Prostate gland (tissue), 2 donors: ENCODE data around the gene HAPLN3. TPM values are rescaled to one million over a fixed set of nuclear protein-coding genes. Genes with fewer than 3 reads are reported as not detected.
A peak's percentile ranks its signal among the peaks of the same experiment; 100 is the strongest.

ENCODE experiments used
- DNase-seq: peaks from one replicate; pipeline ENCODE4 v3.0.0-alpha.2; 2019; ENCODE audit warnings: low spot score
- H3K27ac ChIP-seq, 2 donors: fragments of 200-600 bp; sonication (generic); 2 replicates each; pipeline ENCODE4 v1.5.1; 2017 to 2019
- H3K27me3 ChIP-seq: fragments of 200-600 bp; sonication (generic); replicated peaks from 2 replicates; pipeline ENCODE4 v1.5.1; 2019; ENCODE audit not compliant: insufficient read depth
- H3K36me3 ChIP-seq, 2 donors: fragments of 200-600 bp; sonication (generic); 1 replicate in 1 of 2; 2 replicates in 1 of 2; pipeline versions ENCODE4 v1.5.1 to v1.8.1; 2017 to 2019
- H3K4me1 ChIP-seq: fragments of 200-600 bp; sonication (generic); replicated peaks from 2 replicates; pipeline ENCODE4 v1.5.1; 2019
- H3K4me3 ChIP-seq, 2 donors: fragments of 200-600 bp; sonication (generic); 2 replicates each; pipeline ENCODE4 v1.5.1; 2017 to 2019
- H3K9me3 ChIP-seq: fragments of 200-600 bp; sonication (generic); 2 replicates; pipeline ENCODE4 v1.5.1; 2017
- CTCF ChIP-seq, 4 experiments: fragments of 200-600 bp in 2 of 4; fragments of 450-650 bp in 2 of 4; sonication (generic) in 2 of 4; IDR thresholded peaks; 1 replicate in 3 of 4; 2 replicates in 1 of 4; pipeline ENCODE4 v1.5.1; 2016 to 2019; ENCODE audit warnings: antibody characterized with exemption in 4 of 4, mild to moderate bottlenecking in 2 of 4, moderate library complexity in 2 of 4
- POLR2A ChIP-seq: fragments of 450-650 bp; IDR thresholded peaks from one replicate; pipeline ENCODE4 v1.6.1; 2016; ENCODE audit warnings: antibody characterized with exemption, mild to moderate bottlenecking
- POLR2AphosphoS5 ChIP-seq: sonication (generic); formaldehyde crosslinking; IDR thresholded peaks from one replicate; pipeline ENCODE4 v1.6.1; 2017; ENCODE audit warnings: antibody characterized with exemption
- WGBS: methylation state at CpG from one replicate; pipeline ENCODE4 v1.1.5; 2018; 5-methylcytosine and 5-hydroxymethylcytosine counted together
- intact Hi-C: fragments of 100-400 bp; cut with DNase I; formaldehyde crosslinking; loops from one replicate; pipeline ENCODE4 v1.14.2; 2022
- total RNA-seq, 2 donors: library from RNA; depleted of rRNA; stranded (reverse); fragments of >200 nt; gene quantifications; one replicate each; pipeline ENCODE4 v1.1.0, GENCODE V29; 2016

HAPLN3 gene
- total RNA-seq, 2 donors from 2014 or later, result 2.7 to 5.6 TPM

- Histone ChIP-seq H3K36me3 (no peaks in the 10 kb centered on the region), H3K4me1 (no peaks in the 10 kb centered on the region), H3K4me3 (no peak overlapping the region), H3K27me3 (no peaks in the 10 kb centered on the region), H3K9me3 (no peaks in the 10 kb centered on the region), H3K27ac (no peak overlapping the region)
- intact Hi-C loops, result no loop called here
- TF ChIP-seq CTCF (IDR thresholded peaks at IDR 0.05) (peak in 1 of 4 experiments; percentile 30), POLR2AphosphoS5 (no peak)
- WGBS, result 72% methylated on average over 16 of the region's 18 CpGs
- DNase-seq, result no peak
Observed at GRCh38 chr15:88878720-88879184, 16.6 kb downstream of the HAPLN3 start.

GRCh38 chr15:88877906-88878305, 17.4 kb downstream of the HAPLN3 start:
- no peaks in the 10 kb centered on the region for H3K27me3 ChIP-seq
- no peaks in the 10 kb centered on the region for H3K36me3 ChIP-seq
- H3K4me3 ChIP-seq, result no peak overlapping the region
- no peak for TF ChIP-seq POLR2AphosphoS5
- intact Hi-C loops, result no loop called here
- 91% methylated on average over 22 of the region's 22 CpGs for WGBS
- no peaks in the 10 kb centered on the region for H3K9me3 ChIP-seq
- no peaks in the 10 kb centered on the region for H3K4me1 ChIP-seq
- DNase-seq, result no peak
- H3K27ac ChIP-seq, result no peak overlapping the region

GRCh38 chr15:88877415-88877814, 17.9 kb downstream of the HAPLN3 start:
- no peak for DNase-seq
- TF ChIP-seq POLR2AphosphoS5 (no peak), CTCF (IDR thresholded peaks at IDR 0.05) (no peak), POLR2A (no peak)
- intact Hi-C loops, result no loop called here

GRCh38 chr15:88876573-88876972, 18.8 kb downstream of the HAPLN3 start:
- intact Hi-C loops, result no loop called here
- TF ChIP-seq CTCF (IDR thresholded peaks at IDR 0.05), result no peak
- TF ChIP-seq POLR2A, result no peak
- TF ChIP-seq POLR2AphosphoS5, result no peak
- Histone ChIP-seq H3K4me1 (no peaks in the 10 kb centered on the region), H3K9me3 (no peaks in the 10 kb centered on the region), H3K4me3 (no peak overlapping the region), H3K27ac (no peak overlapping the region), H3K27me3 (no peaks in the 10 kb centered on the region), H3K36me3 (no peaks in the 10 kb centered on the region)
- WGBS, result 84% methylated on average over 10 of the region's 10 CpGs
- DNase-seq, result no peak

More at GRCh38 chr15:88877415-88877814, 17.9 kb downstream of the HAPLN3 start:
- Histone ChIP-seq H3K9me3 (no peaks in the 10 kb centered on the region), H3K27ac (no peak overlapping the region), H3K27me3 (no peaks in the 10 kb centered on the region), H3K4me3 (no peak overlapping the region), H3K36me3 (no peaks in the 10 kb centered on the region), H3K4me1 (no peaks in the 10 kb centered on the region)
- WGBS, result 73% methylated on average over 11 of the region's 11 CpGs

GRCh38 chr15:88874684-88875083, 20.7 kb downstream of the HAPLN3 start:
- intact Hi-C loops, result no loop called here
- no peaks in the 10 kb centered on the region for H3K4me1 ChIP-seq
- TF ChIP-seq POLR2AphosphoS5 (no peak), CTCF (IDR thresholded peaks at IDR 0.05) (no peak), POLR2A (no peak)
- H3K4me3 ChIP-seq, result no peak overlapping the region
- no peaks in the 10 kb centered on the region for H3K27me3 ChIP-seq
- DNase-seq, result no peak
- no peak overlapping the region for H3K27ac ChIP-seq
- WGBS, result 21% methylated on average over 6 of the region's 6 CpGs
- H3K9me3 ChIP-seq, result no peaks in the 10 kb centered on the region
- no peaks in the 10 kb centered on the region for H3K36me3 ChIP-seq
